Measurements from ENCODE around the gene EPS8L1. TPM values are rescaled to one million over a fixed set of nuclear protein-coding genes. Genes with fewer than 3 reads are reported as not detected.

The EPS8L1 gene
- total and polyA plus RNA-seq, 12 donors = 0.53 to 7.9 (median 1.3) TPM; not detected in 1

GRCh38 chr19:55091126-55091910, 15.6 kb downstream of the EPS8L1 start:
- peaks cover 0 to 58% (median 40%) of the 10 kb centered on the region in 9 donors for H3K36me3 ChIP-seq
- H3K4me1 ChIP-seq = peaks cover 8 to 37% (median 26%) of the 10 kb centered on the region in 9 donors
- DNase-seq (peak in 1 of 2 donors; percentile 54), ATAC-seq (no peak)
- H3K9me3 ChIP-seq = no peaks in the 10 kb centered on the region
- peak overlapping the region in 1 of 10 donors; percentile 62 for H3K27ac ChIP-seq
- no peak overlapping the region for H3K4me3 ChIP-seq
- intact Hi-C loops (cut with DNase I) = no loop called here
- peaks cover 0 to 22% (median under 1%) of the 10 kb centered on the region in 7 donors for H3K27me3 ChIP-seq
- WGBS, 2 donors = 81 to 82% methylated on average over 31 to 32 of the region's 32 CpGs
- TF ChIP-seq CTCF (IDR thresholded peaks at IDR 0.05) = no peak

- ATAC-seq = peak in 1 of 8 donors; percentile 5
- intact Hi-C loops (cut with DNase I) = no loop called here
- Histone ChIP-seq H3K9me3 (no peaks in the 10 kb centered on the region), H3K36me3 (peaks cover 0 to 59% (median 40%) of the 10 kb centered on the region in 9 donors), H3K27ac (peak overlapping the region in 1 of 10 donors; percentile 62), H3K4me3 (no peak overlapping the region), H3K27me3 (peaks cover 0 to 16% (median 0%) of the 10 kb centered on the region in 7 donors), H3K4me1 (peaks cover 8 to 30% (median 20%) of the 10 kb centered on the region in 9 donors)
- WGBS, 2 donors = 77 to 84% methylated on average over 23 to 27 of the region's 27 CpGs
- no peak for DNase-seq
- no peak for TF ChIP-seq CTCF (IDR thresholded peaks at IDR 0.05)
Observed at GRCh38 chr19:55091955-55092354, 16.3 kb downstream of the EPS8L1 start.

- intact Hi-C loops (cut with DNase I) = no loop called here
- Histone ChIP-seq H3K36me3 (peaks cover 0 to 61% (median 40%) of the 10 kb centered on the region in 9 donors), H3K4me1 (peaks cover 6 to 23% (median 13%) of the 10 kb centered on the region in 9 donors), H3K27me3 (peaks cover 0 to 8% (median 0%) of the 10 kb centered on the region in 7 donors), H3K9me3 (no peaks in the 10 kb centered on the region), H3K4me3 (no peak overlapping the region), H3K27ac (peak overlapping the region in 2 of 10 donors; percentile 10 to 35)
- WGBS, 2 donors = 87 to 88% methylated on average over 42 to 49 of the region's 49 CpGs
- DNase-seq (no peak), ATAC-seq (peak in 1 of 8 donors; percentile 7)
- TF ChIP-seq CTCF (IDR thresholded peaks at IDR 0.05) = no peak
Observed at GRCh38 chr19:55092423-55093318, 17.0 kb downstream of the EPS8L1 start.
